CD1c-positive myeloid dendritic cell (primary cell): ENCODE results near the gene NCBP3.
"Not testable (repeated sequence)": the region's sequence is repeated elsewhere in the genome, so short reads cannot be mapped to it uniquely, and the experiment has no call there.

Experiments used
- DNase-seq: peaks from one replicate; pipeline ENCODE4 v3.0.0-alpha.2; 2016; ENCODE audit errors: extremely low spot score

Gene NCBP3

DNA sequence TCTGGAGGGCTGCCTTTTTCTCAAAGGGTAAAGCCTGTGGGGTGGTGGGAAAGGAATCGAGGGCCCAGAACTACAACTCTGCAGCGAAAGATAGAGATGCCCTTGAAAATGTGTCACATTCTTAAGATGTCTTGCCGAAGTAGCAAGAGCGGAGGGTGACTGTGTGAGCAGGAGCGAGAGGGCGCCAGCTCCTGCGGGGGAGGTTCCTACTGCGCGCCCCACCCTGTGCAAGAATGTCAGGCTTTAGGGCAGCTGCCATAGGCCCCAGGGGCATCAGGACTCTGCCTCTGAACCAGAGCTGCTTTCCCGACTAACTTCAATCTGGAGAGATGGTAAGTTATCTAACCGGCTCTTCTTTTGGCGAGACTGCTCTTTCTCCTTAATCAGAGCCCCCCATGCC lies 33.3 kb downstream of the NCBP3 start:
- no peak for DNase-seq

DNA sequence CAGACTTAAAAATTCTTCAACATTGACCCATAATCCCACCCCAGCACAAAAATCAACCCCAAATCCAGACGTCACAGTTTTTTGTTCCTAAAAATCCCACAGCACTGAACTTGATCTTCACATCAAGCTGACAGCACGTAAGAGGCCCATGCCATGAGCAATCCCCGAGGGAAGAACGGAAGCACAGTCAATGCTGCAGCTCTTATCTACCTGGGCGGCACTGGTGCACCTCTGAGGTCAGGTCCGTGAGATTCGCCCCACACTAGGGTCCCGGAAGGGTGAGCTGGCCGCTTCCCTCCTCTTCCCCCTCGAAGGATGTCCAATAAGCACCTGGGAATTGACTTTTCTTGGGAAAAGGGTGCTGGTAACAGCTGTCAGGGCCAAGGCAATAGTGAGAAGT lies 33.8 kb downstream of the NCBP3 start:
- DNase-seq: no peak

DNA sequence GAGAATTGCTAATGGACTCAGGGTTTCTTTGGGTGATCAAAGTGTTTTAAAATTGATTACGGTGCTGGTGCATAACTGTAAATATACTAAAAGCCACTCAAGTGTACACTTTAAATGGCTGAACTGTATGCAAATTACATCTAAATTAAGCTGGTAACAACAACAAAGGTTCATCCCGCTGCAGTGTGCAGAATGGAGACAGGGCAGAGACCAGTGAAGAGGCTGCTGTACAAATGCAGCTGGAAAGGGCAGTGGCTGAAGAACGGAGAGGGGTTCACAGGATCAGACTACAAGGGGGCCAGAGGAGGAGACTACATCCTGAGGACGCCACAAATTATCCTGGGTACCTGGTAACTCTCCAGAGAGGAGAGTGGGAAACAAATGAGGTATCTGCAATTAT lies 36.0 kb downstream of the NCBP3 start:
- no peak for DNase-seq

GRCh38 chr17:3809135-3809534 lies 36.9 kb downstream of the NCBP3 start:
- no peak for DNase-seq

DNA sequence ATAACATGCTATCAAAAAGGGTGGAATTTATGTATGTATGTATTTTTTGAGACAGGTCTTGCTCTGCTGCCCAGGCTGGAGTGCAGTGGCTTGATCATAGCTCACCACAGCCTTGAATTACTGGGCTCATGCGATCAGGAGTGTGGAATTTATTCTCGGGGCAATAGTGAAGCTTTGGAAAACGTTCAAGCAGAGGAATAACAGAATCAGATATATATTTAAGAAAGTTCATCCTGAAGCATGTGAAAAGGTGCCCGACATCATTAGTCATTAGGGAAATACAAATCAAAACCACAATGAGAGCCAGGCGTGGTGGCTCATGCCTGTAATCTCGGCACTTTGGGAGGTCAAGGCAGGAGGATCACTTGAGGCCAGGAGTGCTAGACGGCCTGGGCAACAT lies 37.3 kb downstream of the NCBP3 start:
- DNase-seq: no peak

DNA sequence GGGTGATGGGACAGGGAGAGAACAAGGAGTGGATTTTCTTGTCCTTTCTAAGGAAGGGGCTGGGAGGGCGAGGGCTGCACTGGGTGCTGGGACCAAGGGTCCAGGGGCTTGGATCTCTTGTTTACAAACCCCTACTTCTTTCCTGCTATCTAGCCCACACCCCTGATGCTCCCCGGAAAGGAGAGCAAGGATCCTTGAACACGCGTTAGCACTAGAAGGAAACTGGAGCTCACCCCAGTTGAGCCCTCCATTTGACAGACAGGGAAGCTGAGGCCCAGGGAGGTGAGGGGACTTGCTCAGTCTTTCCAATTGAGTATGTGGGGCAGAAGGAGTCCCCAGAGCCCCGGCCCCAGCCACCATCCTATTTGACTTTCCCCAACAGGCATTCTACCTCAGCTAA lies 40.5 kb downstream of the NCBP3 start:
- DNase-seq: no peak

GRCh38 chr17:3804503-3804931 lies 41.5 kb downstream of the NCBP3 start:
- peak; percentile 28 for DNase-seq

GRCh38 chr17:3803308-3803640 lies 42.8 kb downstream of the NCBP3 start:
- peak; percentile 81 for DNase-seq

- DNase-seq: peak; percentile 63
These were observed 43.4 kb downstream of the NCBP3 start for GRCh38 chr17:3802461-3803307.

DNA sequence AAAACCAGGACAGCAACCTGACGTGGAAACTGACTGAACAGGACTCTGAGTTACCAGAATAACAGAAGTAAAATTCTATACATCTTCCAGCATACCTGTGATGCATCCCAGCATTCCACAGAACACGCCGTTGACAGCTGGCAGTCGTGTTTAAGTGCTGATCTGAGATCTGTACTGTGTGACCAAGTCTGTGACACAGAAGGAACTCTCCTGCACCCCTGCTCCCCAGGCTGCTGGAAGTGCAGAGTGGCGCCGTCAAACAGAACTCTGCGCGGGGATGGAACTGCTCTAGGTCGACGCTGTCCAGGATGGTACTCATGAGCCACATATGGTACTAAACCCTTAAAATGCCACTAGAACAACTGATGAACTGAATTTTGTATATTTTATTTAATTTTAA lies 44.3 kb downstream of the NCBP3 start:
- DNase-seq: no peak

- no peak for DNase-seq
These were observed 44.7 kb downstream of the NCBP3 start for GRCh38 chr17:3801347-3801746.

GRCh38 chr17:3800362-3801271 lies 45.4 kb downstream of the NCBP3 start, which contains the start of gene ITGAE:
Gene ITGAE (minus strand): TSS chr17:3801188. CDS start chr17:3801144, 44 bp downstream.
- DNase-seq: peak; percentile 70

DNA sequence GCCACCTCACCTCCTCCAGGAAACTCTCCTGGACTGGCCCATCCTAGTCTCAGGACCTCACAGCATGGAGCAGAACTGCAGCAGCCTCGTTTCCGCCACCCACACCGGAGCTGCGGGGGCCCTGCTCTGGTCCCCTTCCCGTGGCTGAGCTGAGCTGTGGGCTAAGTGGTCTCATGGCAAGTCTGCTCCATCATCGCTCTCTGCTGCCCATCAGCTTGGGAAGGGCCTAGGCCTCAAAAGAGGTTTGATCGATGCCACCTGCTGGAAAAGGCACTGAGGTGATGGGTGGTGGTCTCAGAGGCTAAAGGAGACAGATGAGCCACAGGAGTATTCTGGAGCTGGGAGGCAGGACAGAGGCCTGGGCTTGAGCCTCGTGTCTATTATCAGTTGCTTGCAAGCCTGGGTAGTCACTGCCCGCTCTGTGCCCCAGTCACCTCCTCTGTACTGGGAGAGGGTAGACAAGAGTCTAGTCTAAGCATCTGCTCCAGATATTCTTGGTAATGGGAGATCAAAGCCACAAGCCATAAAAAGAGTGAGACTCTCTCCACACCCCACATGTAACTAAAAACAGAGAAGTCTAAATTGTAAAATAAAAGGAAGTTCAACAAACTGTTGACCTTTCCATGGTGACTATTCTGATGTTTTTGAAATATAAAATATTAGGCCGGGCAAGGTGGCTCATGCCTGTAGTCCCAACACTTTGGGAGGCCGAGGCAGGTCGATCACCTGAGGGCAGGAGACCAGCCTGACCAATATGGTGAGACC lies 46.7 kb downstream of the NCBP3 start:
- DNase-seq: peak; percentile 68

DNA sequence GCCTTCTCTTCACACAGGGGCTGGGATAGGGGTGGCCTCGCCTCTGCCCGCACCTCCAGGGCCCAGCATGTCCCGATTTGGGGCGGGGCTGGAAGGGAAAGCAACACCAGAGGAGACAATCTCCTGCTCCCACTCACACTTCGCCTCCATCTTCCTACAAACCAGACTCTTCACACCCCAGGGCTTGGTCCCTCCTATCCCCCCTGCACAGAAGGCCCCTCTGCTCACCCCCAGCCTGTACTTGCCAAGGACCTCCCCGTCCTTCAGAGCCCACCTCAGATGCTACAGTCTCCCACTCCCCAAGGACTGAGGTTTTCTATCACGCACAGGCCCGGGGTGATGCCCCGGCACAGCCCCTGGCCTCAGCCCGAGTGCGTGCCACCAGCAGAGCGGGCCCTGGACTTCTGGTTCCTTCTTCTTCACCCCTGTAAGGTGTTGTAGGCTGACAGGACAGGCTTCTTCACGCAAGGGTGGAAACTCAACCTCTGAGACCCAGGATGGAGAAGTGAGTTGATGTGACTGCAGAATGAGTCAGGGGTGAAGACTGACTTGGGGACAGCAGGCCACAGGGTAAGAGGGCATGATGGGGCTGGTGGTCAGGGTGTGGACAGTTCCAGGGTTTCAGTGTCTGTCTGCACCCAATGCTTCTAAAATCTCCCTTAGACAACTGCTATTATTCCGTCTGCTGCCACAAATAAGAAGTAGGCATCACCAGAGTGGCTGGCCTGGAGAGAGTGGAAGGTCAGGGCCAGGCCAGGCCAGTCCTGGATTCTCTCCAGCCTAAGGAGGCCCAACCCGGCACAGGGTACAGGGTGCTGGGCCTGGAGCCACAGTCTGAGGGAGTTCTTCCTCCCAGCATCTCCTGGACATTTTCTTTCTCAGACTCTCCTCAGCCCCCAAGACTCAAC lies 47.5 kb downstream of the NCBP3 start:
- peak; percentile 92 for DNase-seq

- no peak for DNase-seq
These were observed 49.2 kb downstream of the NCBP3 start for GRCh38 chr17:3796822-3797170.

DNA sequence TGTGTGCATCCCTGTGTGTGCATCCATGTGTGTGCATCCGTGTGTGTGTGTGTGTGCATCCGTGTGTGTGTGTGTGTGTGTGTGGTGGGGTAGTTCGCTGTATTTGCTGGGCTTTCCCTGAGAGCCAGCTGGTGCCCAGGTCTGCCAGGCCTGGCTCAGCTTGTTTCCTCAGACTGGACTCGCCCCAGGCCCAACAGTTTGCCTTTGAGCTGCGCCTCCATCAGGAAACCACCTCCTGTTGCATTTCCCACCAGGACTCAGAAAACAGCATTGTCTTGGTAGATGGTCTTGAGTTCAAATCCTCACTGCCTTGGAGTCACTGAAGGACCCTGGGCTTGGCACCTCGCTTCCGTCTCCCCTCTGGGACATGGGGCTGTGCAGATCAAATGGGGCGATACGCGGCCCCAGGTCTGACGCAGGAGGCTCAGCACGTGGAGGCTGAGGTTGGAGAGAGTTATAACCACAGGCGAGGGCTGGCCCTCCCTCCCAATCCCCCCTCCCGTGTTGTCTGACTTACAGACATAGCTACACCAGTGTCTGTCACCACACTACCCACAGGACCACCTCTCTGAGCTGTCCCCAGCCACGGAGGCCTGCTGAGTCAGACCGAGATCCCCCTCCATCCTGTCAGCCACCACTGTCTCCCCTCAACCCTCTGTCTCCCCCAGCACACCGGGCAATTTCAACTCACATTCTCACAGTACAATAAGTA lies 49.8 kb downstream of the NCBP3 start:
- DNase-seq: peak; percentile 45

DNA sequence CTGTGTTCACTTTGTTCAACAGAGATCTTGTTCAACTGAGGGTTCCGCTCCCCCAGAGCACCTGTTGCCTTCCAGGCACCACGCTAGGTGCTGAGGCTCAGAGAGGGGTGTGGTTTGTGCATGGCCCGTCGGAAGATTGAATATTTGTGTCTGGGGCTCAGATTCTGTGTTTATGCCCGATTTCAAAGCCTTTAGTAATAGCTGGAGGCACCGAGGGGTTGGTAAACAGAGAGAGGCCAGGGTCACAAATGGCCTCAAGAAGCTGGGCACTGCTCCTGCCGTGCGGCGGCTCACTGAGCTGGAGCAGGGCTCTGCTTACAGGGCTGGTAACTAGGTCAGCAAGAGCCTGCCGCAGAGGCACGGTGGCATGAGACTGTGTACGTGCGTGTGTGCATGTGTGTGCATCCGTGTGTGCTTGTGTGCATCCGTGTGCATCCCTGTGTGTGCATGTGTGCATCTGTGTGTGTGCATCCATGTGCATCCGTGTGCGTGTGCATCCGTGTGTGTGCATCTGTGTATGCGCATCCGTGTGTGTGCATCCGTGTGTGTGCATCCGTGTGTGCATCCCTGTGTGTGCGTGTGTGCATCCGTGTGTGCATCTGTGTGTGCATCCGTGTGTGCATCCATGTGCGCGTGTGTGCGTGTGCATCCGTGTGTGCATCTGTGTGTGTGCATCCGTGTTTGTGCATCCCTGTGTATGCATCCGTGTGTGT lies 50.5 kb downstream of the NCBP3 start:
- DNase-seq: no peak

GRCh38 chr17:3794557-3795389 lies 51.3 kb downstream of the NCBP3 start:
- DNase-seq: no peak

GRCh38 chr17:3794152-3794551 lies 51.9 kb downstream of the NCBP3 start:
- not testable (repeated sequence) for DNase-seq
